Anterior cingulate cortex (tissue), 58 donors: ENCODE data around the gene PYGO1.
"Not testable (repeated sequence)": the region's sequence is repeated elsewhere in the genome, so short reads cannot be mapped to it uniquely, and the experiment has no call there.

Source experiments
- DNase-seq, 58 donors: peaks; one replicate each; lab custom pipeline; 2025; lab: John Stamatoyannopoulos, UW

The PYGO1 gene

GRCh38 chr15:55588070-55588814, at the start of gene PYGO1:
PYGO1 (minus strand) TSS chr15:55588345; CDS start chr15:55587883, 462 bp downstream.
- DNase-seq: peak in 44 of 58 donors; percentile 2 to 57 (median 27)

GRCh38 chr15:55637086-55637485, 48.9 kb upstream of the PYGO1 start:
- no peak for DNase-seq

DNA sequence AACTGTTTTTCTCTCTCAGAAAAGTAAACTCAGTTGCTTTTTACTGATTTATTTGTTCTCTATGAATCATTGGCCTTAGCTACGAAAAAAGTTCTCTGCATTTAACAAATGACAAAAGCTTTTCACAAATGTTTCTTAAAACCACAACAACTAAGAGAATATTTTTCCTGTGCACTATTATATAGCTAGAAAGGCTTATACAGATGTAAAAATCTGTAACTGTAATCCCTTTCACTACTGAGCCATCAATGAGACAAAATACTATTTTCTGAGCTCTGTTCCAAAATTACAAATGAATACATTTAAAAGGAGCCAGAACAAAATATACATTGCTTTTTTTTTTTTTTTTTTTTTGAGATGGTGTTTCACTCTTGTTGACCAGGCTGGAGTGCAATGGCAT, 45.6 kb upstream of the PYGO1 start:
- no peak for DNase-seq

- no peak for DNase-seq
Measured at GRCh38 chr15:55632434-55632833, 44.3 kb upstream of the PYGO1 start.

DNA sequence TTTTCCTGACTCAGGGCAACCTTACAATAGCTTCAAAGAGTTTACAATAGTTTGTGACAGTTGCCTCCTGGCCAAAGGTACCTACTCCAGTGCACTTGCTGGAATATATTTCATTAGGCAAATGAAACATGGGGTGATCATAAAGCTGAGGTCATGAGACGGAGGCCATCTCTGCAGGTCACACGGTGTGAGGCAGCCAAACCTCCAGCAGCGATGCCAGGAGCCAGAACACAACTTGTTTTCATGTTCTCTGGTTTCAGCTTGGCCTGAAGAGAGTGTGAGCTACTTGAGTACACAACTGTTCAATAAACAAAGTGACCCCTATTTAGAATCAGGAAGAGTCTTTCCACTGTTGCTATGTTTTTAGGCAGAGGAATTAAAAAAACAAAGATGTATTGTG, 42.7 kb upstream of the PYGO1 start:
- peak in 5 of 58 donors; percentile 5 to 13 (median 10) for DNase-seq

GRCh38 chr15:55628369-55628730, 40.2 kb upstream of the PYGO1 start:
- no peak for DNase-seq

DNA sequence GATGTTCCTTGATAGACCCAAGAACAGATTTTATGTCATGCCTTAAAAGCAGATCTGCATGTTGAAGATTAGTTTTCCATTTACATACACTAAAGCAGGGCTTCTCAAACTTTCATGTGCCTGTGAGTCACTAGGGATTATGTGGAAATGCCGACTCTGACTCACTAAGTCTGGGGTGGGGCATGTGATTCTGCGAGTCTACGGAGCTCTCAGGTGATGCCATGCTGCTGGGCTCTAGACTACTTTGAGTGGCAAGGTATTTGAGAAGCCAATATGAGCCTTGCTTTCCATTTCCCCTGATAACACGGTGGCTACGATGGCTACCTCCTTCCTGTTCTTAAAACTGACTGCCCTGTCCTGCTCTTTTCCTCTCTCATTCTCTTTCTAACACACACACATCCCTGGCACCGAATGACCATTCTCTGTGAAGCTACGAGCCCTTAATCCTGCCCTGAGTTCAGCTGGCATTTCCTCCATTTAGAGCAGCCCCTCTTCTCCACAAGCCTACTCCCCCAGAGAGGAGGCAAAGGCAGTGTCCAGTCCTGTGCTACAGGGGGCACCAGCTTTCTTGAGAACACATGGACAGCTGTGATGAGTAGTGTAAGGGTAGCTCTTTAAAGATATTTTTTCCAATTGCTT, 39.7 kb upstream of the PYGO1 start:
- peak in 1 of 58 donors; percentile 38 for DNase-seq

DNA sequence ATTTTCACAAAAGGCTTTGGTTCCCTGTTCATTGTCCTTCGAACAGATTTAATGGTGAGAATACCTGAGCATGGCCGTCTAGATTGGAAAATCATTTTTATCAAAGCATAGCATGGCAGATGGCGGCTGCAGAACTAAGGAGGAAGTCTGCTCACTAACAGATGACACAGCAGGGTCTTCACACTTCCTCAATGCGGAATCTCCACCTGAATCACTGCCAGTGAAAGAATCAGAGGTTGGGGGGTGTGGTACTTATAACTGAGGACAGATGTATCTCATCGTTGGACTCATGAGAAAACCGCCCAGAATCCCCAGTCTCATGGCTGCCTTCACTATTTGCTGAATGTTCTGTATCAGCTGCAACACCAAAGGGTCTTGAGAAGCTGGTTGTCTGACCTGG, 31.6 kb upstream of the PYGO1 start:
- no peak for DNase-seq

DNA sequence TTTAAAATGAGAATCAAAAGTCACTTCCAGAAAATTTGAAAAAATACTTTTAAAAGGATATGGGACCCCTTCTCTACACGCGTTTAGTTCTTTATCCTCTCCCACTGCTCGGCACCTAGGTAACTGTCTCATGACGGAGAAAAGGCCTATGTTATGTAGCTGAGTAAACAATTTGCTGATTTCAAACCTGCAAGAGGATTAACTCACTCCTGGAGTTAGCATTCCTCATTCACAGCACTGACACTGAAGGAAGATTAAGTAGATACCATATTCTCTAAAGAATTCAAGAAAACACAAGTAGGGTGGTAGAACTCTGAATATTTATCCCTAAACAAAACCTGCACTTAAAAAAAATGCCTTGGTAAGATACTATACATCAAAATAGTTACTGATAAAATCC, 30.2 kb upstream of the PYGO1 start:
- no peak for DNase-seq

DNA sequence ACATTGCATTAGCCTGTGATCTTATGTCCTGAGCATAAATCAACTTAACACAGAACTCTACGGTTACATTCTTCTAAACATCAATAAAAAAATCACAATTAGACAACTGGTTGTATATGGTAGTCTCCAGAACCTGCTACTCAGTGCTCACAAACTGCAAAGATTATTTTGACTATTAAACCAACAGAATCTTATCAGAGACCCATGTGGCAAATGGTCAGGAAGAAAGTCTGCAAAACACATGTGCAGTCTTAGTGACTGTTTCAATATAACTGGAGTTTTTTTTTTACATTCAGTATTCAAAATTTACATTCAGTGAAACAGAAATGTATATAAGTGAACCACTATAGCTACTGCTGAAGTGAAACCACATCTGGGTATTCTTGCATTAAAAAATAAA, 27.3 kb upstream of the PYGO1 start:
- no peak for DNase-seq

DNA sequence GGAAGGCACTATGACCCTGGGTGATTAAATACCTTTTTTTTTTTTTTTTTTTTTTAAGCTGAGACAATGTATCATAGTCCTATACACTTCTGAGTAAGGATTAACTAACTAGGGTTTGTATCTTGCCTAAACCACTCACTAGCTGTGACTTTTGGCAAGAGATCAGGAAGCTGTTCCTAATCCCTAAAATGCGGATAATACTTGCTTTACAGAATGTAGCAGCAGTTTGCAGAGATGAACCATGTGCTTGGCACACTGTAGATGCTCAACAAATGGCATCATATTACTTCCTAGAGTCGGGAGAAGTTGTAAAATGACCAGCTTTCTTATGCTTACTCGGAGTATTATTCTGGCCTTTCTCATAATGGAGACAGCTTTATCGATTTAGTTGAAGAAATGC, 25.6 kb upstream of the PYGO1 start:
- DNase-seq: no peak

DNA sequence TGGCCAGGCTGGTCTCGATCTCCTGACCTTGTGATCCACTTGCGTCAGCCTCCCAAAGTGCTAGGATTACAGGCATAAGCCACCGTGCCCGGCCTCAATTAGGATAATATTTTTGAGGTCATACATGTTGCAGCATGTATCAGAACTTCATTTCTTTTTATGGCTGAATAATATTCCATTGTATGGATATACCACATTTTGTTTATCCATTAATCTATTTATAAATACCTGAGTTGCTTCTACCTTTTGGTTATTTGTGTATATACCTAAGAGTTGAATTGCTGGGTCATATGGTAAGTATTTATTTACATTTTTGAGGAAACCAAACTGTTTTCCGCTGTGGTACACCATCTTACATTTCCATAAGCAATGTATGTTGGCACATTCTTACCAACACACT, 18.1 kb upstream of the PYGO1 start:
- DNase-seq: no peak

DNA sequence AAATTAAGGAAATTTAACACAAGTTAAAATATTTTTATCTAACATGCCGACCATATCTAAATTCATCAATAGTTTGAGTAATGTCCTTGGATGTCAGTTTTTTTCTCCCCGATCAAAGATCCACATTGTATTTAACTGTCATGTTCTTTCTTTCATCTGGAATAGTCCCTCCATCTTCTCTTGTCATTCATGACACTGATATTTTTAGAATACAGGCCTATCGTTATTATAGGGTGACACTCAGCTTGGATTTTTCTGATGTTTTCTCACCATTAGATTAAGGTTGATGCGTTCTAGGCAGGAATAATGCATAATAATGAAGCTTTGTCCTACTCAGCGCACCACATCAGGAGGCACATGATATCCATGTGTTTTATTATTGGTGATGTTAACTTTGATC, 13.2 kb upstream of the PYGO1 start:
- DNase-seq: no peak

GRCh38 chr15:55599439-55599838, 11.3 kb upstream of the PYGO1 start:
- no peak for DNase-seq

DNA sequence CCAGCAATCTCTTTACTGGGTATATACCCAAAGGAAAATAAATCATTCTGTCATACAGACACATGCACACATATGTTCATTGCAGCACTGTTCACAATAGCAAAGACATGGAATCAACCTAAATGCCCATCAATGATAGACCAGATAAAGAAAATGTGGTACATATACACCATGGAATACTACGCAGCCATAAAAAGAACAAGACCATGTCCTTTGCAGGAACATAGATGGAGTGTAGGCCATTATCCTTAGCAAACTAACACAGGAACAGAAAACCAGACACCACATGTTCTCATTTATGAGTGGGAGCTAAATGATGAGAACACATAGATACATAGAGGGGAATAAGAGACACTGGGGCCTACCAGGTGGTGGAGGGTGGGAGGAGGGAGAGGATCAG, 4.9 kb upstream of the PYGO1 start:
- DNase-seq: not testable (repeated sequence)

DNA sequence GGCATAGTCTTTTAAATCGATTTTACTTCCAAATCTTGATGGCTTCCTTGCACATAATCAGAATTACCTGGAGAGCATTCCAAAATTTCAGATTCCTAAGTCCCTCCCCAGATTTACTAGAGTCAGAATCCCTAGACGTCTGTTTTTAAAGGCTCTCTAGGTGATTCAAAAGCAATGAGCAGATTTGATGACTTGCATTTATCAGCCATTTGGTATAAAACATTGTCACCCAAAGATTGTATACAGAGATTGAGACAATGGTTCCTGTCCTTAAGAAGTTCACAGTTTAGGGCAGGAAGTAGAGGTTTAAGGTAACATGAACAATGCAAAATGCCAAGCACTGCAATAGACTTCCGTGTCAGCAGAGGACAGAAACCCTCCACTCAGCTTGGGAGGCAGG, 2.6 kb upstream of the PYGO1 start:
- DNase-seq: no peak

- no peak for DNase-seq
Measured at GRCh38 chr15:55589287-55589686, 1.1 kb upstream of the PYGO1 start.

DNA sequence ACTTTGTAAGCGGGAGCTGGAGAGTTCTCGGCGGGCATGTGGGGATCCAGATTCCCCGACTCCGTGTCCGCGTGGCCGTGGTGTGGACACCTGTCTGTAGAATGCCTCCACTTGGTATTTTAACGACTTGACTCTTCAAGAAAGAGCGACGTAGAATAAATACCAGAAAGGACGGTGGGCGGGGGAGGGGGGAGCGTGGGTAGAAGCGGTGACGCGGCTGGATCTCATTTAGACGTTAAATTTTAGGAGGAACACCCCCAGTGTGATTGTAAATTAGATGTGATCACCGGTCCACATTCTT, 620 bp upstream of the PYGO1 start:
- DNase-seq: peak in 1 of 58 donors; percentile 18

- DNase-seq: peak in 7 of 58 donors; percentile 0 to 47 (median 25)
Measured at GRCh38 chr15:55587321-55588069, 650 bp downstream of the PYGO1 start.

DNA sequence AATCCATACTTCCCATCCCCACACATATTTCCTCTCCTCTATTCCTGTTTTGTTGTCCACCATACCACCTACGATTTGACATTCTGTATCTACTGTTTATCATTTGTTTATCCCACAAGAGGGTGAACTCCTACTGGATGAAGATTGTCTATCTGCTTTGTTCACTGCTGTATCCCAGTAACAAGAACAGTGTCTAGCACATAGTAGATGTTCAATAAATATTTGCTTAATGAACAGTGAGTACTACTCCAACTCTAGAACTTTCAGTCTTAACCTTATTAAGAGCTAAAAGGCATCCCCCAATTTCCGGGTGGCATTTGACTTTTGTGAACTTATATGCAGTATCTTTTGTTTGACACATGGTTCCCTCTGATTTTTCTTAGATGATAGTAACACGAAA, 1.3 kb downstream of the PYGO1 start:
- no peak for DNase-seq

- DNase-seq: no peak
Measured at GRCh38 chr15:55576943-55577342, 11.2 kb downstream of the PYGO1 start.

DNA sequence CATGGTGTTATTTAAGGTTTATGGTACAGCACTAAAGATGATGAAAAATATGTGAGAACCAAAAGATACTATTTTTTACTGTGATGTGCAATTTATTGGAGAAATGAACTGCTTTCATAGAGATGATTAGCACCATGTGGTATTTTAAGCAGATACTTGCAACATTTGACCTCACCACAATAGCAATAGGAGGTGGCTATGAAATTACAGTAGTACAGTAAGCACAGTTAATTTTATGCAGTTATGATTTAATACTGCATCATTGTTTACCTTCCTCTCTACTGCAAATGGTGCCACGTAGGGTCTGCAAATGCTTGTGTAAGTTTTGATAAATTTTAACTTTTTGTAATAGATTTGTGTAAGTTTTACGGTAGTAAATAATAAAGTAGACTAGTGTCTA, 14.0 kb downstream of the PYGO1 start:
- DNase-seq: no peak
